Measurements from ENCODE around the gene PITRM1.
A peak's percentile ranks its signal among the peaks of the same experiment; 100 is the strongest.

PITRM1 gene

DNA sequence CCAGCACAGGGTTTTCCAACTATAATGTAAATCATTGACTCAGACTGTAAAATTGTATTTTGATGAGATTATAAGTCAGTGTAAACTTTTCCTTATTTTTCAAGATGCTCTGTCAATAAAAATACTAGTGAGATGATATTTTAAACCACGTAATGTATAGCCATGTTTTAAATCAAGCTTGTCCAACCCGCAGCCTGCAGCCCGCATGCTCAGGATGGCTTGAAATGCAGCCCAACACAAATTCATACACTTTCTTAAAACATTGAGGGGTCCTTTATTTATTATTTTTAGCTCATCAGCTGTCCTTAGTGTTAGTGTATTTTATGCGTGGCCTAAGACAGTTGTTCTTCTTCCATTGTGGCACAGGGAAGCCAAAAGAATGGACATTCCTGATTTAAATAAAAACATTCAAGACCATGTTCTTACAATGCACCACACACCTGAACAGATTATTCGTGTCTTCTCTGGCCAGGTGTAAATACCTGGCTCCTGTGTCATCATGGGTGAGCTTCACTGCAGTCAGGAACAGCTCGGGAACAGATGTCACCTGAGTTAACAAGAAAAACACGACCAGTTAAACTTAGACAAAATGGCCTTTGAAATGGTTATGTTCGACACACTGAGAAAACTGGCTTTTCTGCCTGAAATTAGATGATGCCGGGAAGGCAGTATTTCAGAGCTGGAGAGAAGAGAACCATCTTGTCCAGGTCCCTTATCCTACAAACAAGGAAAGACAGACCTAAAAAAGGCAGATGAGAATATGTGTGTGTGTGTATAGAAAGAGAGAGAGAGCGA, 5.9 kb downstream of the PITRM1 start:
- no peak for DNase-seq

DNA sequence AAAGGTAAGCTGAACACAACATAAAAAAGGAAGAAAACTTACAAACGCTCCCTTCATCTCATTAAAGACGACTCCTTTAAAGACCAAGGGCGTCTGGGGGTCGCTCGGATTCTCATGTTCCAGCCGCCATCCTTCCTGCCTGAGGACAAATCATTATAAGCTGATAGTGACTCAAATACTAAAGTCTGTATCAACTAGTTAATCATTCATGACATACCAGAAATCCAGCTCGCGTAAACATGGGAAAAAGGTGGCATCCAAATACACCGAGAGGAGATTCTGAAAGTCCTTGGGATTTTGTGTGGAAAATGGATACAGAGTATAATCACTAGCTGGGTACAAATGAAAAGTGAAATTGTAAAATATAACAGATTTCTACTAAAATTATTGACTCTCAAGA, 7.4 kb downstream of the PITRM1 start:
- no peak for DNase-seq

DNA sequence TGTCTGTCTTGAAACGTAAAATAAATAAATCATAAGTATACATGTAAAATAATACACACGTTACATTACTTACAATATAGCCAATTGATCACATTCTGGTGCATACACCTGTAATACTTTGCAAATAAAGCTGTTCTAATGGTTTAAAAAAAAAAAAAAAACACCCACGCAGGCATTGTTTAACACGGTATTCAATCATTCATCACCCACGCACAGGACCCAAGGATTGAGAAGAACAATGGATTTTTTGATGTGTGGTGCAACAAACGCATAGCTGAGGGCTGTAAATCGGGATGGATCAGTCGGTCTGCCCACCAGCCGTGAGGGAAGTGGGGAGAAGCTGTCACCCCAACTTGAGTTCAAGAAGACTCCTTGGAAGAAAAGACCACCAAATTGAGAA, 8.7 kb downstream of the PITRM1 start:
- DNase-seq = no peak

DNA sequence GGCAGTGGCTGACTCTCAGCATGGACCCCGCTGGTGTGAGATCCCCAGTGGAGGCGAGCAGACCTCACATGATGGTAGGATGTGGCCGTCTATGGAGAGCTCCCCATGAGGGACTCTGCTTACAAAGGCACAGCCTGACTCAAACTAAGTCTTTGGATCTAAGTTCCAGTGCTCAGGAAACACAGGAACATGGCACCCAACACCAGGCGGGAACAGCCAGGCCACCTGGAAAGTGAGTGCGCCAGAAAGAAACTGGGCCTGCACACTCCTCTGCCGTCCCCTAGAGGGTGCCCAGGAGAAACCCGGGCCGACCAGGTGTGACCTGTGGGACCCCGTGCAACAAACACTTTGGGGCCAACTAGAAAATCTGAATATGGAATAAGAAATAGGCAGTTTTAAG, 10.0 kb downstream of the PITRM1 start:
- no peak for DNase-seq

DNA sequence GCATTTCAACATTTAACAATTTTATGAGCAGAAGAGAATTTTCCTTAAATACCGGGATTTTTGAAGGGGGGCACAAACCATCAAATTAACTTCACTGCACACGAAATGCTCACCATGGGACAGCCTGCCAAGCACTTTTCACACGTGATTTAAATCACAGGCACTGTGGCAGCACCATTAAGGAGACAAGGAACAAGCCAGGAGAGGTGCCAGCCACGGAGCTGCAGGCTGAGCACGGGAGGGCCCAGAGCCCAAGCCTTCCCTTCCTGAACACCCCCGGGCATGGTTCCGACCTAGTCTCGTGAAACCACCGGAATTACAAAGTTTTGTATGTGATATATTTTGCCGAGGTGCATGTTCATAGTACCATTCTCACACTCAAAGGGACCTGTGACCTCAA, 13.4 kb downstream of the PITRM1 start:
- DNase-seq = no peak

DNA sequence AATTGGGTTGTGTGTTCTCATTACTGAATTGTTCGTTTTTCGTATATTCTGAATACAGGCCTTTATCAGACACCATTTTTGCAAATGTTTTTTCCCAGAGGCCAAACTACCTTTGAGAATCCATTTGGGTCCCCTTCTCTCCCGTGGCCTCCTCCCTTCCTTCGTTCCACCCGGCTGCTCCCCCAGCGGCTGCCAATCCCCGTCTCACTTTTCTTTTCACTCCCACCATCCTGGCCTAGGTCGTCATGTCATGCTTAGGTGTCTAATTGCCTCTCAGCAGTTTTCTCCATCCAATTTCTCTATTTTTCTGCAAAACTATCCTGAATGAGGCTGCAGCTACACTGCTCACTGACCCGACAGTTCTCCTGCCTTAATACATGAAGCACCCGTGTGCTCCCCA, 17.9 kb downstream of the PITRM1 start:
- DNase-seq = no peak

DNA sequence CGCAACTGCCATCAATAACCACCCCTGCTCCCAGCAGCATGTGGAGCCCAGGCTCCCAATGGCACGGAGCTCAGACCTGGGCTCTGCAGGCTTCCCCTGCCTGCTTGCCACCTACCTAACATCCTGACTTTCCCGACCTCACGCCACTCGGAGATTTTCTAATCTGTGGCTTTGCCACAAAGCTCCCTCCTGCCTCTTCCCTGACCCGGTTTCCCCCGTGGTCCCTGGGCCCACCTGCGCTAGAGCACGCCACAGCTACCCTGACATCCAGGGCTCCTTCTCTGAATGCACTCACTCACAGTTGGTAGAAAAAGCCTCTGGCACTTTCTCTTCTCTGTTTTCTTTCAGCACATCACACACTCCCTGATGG, 20.0 kb downstream of the PITRM1 start:
- DNase-seq = no peak

DNA sequence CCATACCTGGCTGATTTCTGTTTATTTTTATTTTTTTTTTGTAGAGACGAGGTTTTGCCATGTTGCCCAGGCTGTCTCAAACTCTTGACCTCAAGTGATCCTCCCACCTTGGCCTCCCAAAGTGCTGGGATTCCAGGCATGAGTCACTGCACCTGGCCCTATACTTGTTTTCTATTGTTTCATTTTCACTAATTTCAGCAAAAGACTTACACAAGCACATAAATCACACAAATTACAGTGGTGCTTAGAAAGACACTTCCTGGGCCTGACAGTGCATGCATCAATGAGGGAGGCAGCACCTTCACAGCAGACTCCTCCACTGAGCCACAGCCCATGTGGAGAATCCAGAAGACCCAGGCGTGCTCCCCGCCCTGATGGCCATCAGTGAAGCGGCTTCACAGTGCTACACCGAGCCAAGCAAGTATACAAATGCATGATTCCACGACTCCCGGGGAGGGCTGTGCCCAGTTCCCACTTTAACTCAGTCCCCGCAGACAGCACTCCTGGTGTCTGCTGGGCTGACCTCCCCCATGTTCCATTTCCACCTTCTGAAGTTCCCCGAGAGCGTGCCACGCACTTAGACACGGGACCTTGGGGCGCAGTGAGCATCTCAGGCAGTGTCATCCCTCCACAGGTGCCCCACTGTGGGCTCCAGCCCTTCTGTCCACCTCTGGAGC, 20.6 kb downstream of the PITRM1 start:
- no peak for DNase-seq

DNA sequence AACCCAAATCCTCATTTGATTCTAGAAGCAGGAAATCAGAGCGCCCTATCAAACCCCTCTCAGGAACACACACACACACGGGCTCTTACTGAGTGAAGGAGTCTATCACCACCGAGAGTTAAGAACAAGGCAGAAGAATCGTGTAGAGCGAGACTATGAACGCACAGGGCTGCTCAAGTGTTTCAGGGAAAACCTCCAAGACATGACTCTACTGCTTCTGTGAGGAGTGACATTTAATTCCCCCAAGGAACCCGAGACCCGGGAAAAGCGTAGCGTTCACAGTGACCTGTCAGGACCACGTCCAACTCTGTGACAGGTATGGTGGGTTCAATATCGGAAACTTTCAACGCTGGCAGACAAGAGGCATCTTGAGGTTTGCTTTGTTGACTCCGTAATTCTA, 21.6 kb downstream of the PITRM1 start:
- DNase-seq = no peak

DNA sequence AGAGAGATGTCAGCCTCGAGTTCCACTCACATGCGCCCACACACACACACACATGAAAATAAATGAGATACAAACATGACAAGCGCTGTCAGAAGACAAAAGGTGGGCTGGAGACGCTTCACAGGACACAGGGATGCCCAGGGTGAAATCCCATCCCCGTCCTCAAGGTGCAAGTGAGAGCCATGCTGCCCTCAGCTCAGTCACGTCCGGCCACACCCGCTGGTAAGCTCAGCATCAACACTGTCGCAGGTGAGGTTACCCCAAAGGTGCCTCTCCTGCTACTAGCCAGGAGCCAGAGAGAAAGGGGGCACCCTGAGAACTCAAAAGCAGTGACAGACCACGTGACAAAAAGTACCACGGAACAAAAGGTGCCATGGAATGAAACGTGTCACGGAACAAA, 22.2 kb downstream of the PITRM1 start:
- DNase-seq = no peak

DNA sequence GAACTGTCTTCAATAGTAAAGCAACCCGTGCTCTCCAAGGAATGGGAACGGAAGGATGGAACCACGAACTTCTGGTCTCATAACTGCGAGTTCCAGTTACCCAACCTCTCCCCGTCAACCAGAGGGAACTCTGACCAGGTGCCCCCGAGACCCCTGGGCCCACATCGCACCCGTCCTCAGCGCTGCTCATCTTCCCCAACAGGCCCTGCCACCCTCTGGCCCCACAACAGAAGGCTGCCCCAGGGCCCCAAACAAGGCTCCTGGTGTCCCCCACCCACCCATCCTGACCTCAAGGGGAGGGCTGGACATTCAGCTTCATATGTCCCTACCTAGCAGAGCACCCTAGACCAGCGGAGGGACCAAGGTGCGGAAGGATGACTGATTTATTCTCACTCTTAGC, 22.7 kb downstream of the PITRM1 start:
- no peak for DNase-seq

DNA sequence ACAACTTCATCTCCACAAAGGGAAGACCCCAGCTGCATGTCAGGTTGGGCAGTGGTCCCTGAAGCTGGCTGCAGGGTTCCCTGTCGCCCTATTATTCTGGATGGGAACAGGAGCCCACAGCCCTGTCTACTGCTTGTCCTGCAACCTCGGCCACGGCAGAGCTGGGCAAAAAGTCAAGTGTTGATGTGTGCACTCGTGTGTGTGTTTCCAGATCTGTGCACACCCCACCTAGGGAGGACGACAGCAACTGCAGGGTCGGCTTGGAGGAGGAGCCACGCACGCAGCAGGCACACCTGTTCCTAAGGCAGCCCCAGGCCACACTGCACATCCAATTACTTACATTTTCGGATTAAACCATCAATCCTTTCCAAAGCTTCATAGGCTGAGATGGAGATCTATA, 23.6 kb downstream of the PITRM1 start:
- no peak for DNase-seq

DNA sequence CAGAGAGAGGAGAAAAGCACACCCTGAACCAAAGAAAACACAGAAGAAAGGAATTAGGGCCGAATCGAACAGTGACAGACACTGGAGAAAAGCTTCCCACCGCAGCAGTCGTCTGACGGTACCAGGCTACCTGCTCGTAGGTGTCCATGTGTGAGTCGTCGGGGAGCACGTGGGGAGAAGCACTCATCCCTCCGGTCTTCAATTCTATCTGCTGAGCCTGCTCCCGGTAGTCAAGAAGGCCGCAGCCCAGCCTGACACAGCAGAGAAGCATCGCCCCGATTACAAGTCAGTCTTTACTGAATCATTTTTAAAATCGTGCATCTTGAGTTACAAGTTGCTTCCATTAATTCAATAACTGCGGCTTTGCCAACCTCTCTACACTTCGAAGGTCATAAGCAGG, 24.5 kb downstream of the PITRM1 start:
- DNase-seq = no peak

DNA sequence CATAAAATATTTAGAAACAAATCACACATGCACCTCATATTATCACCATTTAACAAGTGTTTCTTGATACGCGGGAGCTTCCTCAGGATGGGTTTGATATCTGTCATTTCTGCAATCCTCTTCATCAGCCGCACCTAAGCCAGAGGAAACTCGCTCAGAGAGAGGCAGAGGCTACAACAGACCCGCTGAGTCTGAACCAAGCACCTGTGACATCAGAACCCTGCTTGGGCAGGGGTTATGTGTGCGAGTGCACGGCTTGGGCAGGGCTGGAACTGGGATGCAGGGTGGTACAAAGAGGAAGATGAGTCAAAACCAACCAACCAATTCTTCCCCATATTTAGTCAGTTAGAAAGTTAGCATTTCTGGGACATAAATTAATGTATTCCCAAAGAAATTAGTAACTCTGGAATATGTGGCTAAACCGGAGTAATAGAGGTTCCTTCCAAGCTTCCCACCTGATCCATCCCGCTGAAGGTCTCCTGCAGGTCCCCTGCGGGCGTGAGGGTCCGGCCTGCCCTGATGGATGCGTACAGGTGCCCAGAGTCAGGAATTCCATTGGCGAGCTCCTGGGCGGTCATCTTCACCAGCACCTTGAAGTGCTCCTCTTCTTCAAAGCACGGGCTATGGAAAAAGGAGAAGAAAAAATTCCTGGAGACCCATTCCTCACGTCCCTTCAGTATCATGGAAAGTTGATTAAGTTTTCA, 25.3 kb downstream of the PITRM1 start:
- no peak for DNase-seq

DNA sequence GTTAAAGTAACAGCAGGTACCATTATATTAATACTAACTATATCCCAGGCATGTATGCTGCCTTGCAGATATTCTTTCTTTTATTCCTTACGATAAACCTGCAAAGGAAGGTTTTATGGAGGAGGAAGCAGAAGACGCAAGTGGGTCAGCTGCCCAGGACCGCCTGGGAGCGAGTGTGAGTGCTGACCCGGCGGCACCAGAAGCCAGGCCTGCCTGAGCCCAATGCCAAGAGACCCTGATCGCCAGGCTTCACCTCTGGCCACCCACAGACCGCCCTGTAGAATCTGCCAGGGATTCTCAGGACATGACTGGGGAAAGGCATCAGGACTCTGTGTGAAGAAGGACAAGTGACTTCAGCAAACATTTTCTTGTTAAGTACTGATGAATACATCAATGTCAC, 26.3 kb downstream of the PITRM1 start:
- DNase-seq = no peak

DNA sequence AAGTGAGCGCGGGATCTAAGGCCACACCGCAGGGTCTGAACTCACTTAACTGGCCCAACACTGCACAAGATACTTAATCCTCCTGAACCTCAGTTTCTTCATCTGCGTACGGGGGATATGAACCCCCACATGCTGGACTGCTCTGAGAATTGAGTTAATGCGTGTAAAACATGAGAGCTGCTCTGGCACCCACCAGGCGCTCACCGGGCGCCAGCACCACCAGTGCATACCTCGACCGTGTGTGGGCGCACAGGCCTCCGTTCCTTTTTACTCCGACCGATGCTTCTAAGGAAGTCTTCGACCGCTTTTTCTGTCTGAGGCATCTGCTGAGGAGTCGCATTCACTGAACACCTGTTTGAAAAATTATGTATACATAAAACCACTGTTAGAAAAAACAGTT, 27.2 kb downstream of the PITRM1 start:
- DNase-seq = no peak

DNA sequence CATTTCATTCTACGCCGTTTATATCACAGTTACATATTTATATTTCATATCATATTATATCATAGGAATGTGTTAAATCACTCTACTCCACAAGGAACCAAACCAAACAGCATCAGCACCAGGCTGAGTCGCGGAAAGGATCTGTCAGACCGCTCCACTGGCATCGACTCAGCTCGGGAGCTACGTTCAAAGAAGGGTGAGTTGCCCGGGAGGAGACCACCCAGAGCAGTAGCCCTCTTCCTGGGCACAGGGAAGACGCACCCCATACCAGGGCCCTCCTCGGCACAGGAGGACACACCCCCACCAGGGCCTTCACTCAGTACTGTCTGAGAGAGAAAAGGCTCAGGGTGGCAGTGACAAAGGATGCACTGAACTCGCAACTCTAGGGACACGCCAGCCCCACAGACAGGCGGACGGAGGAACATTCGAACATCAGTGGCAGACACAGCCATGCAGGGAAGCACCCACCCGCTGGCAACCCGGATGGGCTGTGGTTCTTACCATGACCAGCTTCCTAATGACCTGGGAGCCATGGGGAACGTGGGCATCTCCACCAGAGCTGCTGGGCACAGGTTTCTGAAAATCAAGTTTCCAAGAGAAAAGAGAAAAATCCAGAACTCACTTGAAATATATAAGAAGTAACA, 28.7 kb downstream of the PITRM1 start:
- DNase-seq = no peak

DNA sequence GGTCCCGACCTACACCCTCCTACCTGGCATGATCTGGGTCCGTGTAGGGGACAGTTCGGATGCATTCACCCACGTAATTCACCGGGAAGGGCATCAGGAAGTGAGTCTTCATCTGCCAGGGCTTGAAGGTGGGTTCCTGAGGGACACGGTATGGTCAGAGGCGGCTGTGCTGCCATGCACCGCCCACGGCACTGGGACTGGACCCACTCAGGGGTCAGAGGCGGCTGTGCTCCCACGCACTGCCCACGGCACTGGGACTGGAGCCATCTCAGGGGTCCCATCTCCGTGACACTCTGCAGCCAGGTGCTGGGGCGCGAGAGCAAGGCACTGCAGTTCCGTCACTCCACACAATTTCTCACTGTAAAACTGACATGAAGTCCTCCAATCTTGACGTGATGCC, 29.2 kb downstream of the PITRM1 start:
- no peak for DNase-seq

DNA sequence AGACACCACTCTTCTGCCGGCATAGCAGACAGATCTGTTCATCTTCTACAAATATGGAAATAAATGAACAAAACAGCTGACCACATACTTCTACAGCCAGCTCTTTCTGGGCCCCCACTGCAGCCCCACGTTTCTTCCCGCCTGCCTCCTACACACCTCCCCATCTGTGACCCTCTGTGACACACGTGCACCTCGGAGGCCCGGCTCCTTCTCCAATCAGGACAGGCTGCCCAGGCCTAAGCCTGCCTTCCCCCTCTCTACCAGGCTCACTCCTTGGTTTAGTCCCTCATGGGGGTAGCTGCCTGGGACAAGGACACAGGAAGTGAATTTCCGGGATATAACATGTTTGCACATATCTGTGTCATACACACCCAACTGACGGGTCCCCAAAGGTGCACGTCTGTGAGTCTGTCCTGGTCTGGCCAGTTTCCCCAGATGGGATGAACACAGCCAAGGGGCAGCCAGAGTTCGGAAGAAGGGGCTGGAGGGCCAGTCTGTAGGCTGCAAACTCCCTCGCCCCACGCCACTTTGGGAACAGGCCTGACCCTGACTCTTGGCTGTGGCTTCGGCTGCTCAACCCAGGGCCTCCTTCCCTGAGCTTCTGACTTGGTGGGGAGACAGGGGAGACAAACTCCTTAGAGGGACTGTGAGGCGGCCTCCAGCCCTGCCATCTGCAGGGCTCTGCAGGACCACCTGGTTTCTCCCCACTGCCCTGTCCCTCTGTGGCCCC, 30.3 kb downstream of the PITRM1 start:
- no peak for DNase-seq

DNA sequence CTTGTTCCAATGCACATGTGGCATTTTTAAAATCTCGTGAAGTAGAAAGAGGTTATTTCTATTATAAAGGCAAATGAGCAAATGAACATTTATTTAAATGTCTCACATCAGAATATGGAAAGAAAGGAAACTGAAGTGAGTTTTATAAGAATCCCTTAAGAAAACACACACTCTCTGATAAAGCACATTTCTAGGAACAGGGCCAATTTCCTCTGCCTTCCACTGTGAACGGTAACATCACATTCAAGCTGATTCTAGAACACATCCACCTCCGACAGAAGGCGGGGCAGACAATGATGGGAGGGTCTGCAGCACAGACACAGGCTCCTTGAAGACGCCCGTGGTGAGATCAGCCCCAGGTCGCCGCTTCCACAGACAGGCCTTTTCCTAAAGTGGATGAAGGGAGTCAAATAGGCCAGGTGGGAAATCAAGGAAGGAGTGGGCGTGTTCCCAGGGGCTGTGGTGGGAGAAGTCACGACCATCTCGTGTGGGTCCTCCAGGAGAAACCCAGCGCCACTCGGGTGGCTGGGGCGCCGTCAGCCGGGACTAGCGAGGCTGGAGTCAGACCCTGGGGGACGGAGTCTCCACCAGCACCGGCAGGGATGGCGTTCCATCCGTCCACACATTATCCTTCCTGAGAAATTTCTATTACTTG, 31.1 kb downstream of the PITRM1 start:
- DNase-seq = no peak

DNA sequence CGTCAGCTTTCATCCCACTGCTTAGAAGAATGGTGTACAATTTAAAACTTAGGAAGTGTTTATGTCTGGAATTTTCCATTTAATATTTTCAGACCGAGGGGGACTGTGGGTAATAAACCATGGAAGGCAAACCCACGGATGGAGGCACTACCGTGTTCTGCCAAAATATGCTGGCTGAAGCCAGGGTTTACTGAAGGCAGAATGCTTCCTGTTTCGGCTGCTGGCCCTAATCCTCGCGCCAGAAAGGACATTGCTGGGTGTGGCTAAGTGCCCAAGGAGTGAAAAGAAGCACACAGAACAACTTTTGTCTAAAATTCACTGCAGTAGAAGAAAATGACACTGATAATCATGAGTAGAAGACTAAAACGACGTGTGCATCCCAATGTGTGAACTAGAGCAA, 32.3 kb downstream of the PITRM1 start:
- DNase-seq = no peak

DNA sequence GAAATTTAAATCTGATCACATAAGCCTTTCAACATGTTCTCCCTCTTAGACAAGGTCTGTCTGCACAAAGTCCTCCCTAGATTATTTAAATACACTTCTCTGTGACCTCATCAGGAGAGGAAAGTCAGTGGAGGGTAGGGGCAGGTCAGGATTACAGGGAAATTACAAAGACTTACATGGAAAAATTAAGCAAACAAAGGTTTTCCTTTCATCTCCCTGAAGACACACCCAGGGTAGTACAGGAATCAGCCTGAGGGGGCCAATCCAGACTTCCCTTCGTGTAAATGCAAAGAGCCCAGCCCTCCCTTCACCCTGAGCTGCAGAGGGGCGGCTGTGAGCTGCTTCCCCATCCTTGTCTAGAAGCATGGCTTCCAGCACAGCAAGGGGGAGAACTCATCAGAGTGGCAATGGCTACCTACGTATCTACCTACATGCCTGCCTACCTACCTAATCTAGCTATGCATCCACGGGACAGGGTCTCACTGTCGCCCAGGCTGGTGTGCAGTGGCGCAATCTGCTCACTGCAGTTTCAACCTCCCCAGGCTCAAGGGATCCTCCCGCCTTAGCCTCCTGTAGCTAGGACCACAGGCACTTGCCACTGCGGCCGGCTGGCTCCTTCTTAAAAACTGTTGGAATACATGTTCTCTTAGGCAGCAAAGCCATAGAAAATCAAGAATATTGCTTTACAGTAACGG, 33.2 kb downstream of the PITRM1 start:
- peak in 1 of 2 experiments; percentile 6 for DNase-seq
